Heart right ventricle (tissue), 16 donors: ENCODE results near the gene KRTAP21-2. TPM values are rescaled to one million over a fixed set of nuclear protein-coding genes. Genes with fewer than 3 reads are reported as not detected.

Source experiments
- ATAC-seq, 8 donors: fragments of 200-7000 bp; cut with Tn5 transposase; one replicate each; pipeline ENCODE4 v1.9.1; 2020; ENCODE audit warnings: mild to moderate bottlenecking in 8 of 8, moderate library complexity in 8 of 8, moderate number of reproducible peaks in 1 of 8
- DNase-seq, 2 donors: peaks; one replicate each; pipeline ENCODE4 v3.0.0-alpha.2; 2020
- H3K27ac ChIP-seq, 10 donors: fragments of 200-600 bp; sonication (generic) in 2 of 10; one replicate each; pipeline versions ENCODE4 v1.5.0 to v1.8.0; 2020 to 2022; ENCODE audit warnings: mild to moderate bottlenecking in 3 of 10
- H3K27me3 ChIP-seq, 7 donors: fragments of 200-600 bp; one replicate each; pipeline ENCODE4 v1.8.0; 2021 to 2022; ENCODE audit warnings: mild to moderate bottlenecking in 2 of 7
- H3K36me3 ChIP-seq, 9 donors: fragments of 200-600 bp; sonication (generic) in 1 of 9; one replicate each; pipeline versions ENCODE4 v1.5.0 to v1.8.0; 2020 to 2022; ENCODE audit warnings: mild to moderate bottlenecking in 2 of 9
- H3K4me1 ChIP-seq, 9 donors: fragments of 200-600 bp; sonication (generic) in 1 of 9; one replicate each; pipeline versions ENCODE4 v1.5.0 to v1.8.0; 2020 to 2022; ENCODE audit warnings: mild to moderate bottlenecking in 4 of 9
- H3K4me3 ChIP-seq, 10 donors: fragments of 200-600 bp; sonication (generic) in 2 of 10; one replicate each; pipeline versions ENCODE4 v1.5.0 to v1.8.0; 2020 to 2022; ENCODE audit warnings: mild to moderate bottlenecking in 7 of 10, moderate library complexity in 2 of 10
- H3K9me3 ChIP-seq, 11 donors: fragments of 200-600 bp in 10 of 11; sonication (generic) in 2 of 11; one replicate each; pipeline versions ENCODE4 v1.5.0 to v1.8.0; 2013 to 2022; ENCODE audit warnings: mild to moderate bottlenecking in 2 of 11, control low read depth in 1 of 11, moderate library complexity in 1 of 11
- CTCF ChIP-seq, 9 donors: fragments of 200-600 bp; sonication (generic) in 2 of 9; IDR thresholded peaks; one replicate each; pipeline versions ENCODE4 v1.5.0 to v1.8.0; 2021 to 2022; ENCODE audit warnings: antibody characterized with exemption in 9 of 9, mild to moderate bottlenecking in 5 of 9, moderate library complexity in 1 of 9
- intact Hi-C, 10 donors: fragments of 100-400 bp; cut with DNase I; formaldehyde crosslinking; loops; one replicate each; pipeline versions ENCODE4 v1.11.1 to v1.14.2; 2022
- polyA plus RNA-seq, 2 donors: library from polyadenylated mRNA; stranded (reverse); fragments of 200-250 nt; gene quantifications; one replicate each; pipeline ENCODE4 v1.2.3, GENCODE V29; 2013
- total RNA-seq, 10 donors: library from RNA; stranded (reverse); fragmentation: NEBNext Ultra II Directional in 3 of 10; extraction: Animal tissue kit (Norgen Biotek cat#: 25700) in 3 of 10; gene quantifications; one replicate each; pipeline versions ENCODE4 v1.2.1 to v1.2.4, GENCODE V29; 2021 to 2023
- donor health status: Arrhythmogenic right ventricular cardiomyopathy.
- donor health status: ischemic (EF 13 %, LVEDD 7.1; RV severe dilation, severe dysfunction).
- donor health status: healthy with polysubstance abuse.
- donor health status: DM: no; HTN: yes; CAD: no.
- donor health status: DM: no; HTN: no; CAD: no.
- donor health status: ischemic (EF 25% LVEDD 6.9; RV normal size, moderate dysfunction).
- donor health status: ischemic (EF 25% LVEDD 5.7; RV mildly dilated, moderate dysfunction).
- donor health status: healthy.
- donor health status: DM: yes; HTN: yes; CAD: no.
- donor health status: Ischemic cardiomyopathy.
- donor health status: ischemic (EF 35%, LVEDD 5.7; RV mildly dilated, moderate dysfunction).
- donor health status: nonischemic (EF 11% LVEDD 7.7; RV severe dilation, severe dysfunction).
- donor health status: DM: yes; HTN: yes; CAD: no.
- donor health status: PGD.
- donor health status: ischemic (EF 29% LVEDD 5.4; RV normal size, mild dysfunction).
- donor health status: nonischemic (EF 23%, LVEDD 6.1; RV moderate dilation, normal function).

Gene KRTAP21-2
- total and polyA plus RNA-seq, 12 donors: not detected

GRCh38 chr21:30707409-30707808 lies 39.6 kb downstream of the KRTAP21-2 start:
- intact Hi-C loops: no loop called here
- DNase-seq (no peak), ATAC-seq (no peak)
- no peaks in the 10 kb centered on the region for H3K4me1 ChIP-seq
- no peak overlapping the region for H3K27ac ChIP-seq
- no peak for TF ChIP-seq CTCF (IDR thresholded peaks at IDR 0.05)
- H3K4me3 ChIP-seq: no peak overlapping the region
- no peaks in the 10 kb centered on the region for H3K36me3 ChIP-seq
- no peaks in the 10 kb centered on the region for H3K27me3 ChIP-seq
- peaks cover 0 to 14% (median 5%) of the 10 kb centered on the region in 11 donors for H3K9me3 ChIP-seq

Other genes starting within 250 kb of the KRTAP21-2 start
- gene KRTAP19-5, start 245.1 kb downstream of the KRTAP21-2 start, total RNA-seq: not detected
- not detected for gene KRTAP19-5, start 245.1 kb downstream of the KRTAP21-2 start, polyA plus RNA-seq
- gene KRTAP19-6, start 205.4 kb downstream of the KRTAP21-2 start, total RNA-seq: not detected
- not detected for gene KRTAP19-6, start 205.4 kb downstream of the KRTAP21-2 start, polyA plus RNA-seq
- gene KRTAP19-7, start 185.9 kb downstream of the KRTAP21-2 start, total RNA-seq: not detected
- not detected for gene KRTAP19-7, start 185.9 kb downstream of the KRTAP21-2 start, polyA plus RNA-seq
- not detected for gene KRTAP22-2, start 156.9 kb downstream of the KRTAP21-2 start, total RNA-seq
- not detected for gene KRTAP22-2, start 156.9 kb downstream of the KRTAP21-2 start, polyA plus RNA-seq
- gene KRTAP6-3, start 154.8 kb downstream of the KRTAP21-2 start, total RNA-seq: not detected
- gene KRTAP6-3, start 154.8 kb downstream of the KRTAP21-2 start, polyA plus RNA-seq: not detected
- not detected for gene KRTAP6-2, start 148.4 kb downstream of the KRTAP21-2 start, total RNA-seq
- gene KRTAP6-2, start 148.4 kb downstream of the KRTAP21-2 start, polyA plus RNA-seq: not detected
- gene KRTAP22-1, start 146.2 kb downstream of the KRTAP21-2 start, total RNA-seq: not detected
- gene KRTAP22-1, start 146.2 kb downstream of the KRTAP21-2 start, polyA plus RNA-seq: not detected
- gene KRTAP6-1, start 133.3 kb downstream of the KRTAP21-2 start, total RNA-seq: not detected
- not detected for gene KRTAP6-1, start 133.3 kb downstream of the KRTAP21-2 start, polyA plus RNA-seq
- not detected for gene KRTAP20-1, start 130.8 kb downstream of the KRTAP21-2 start, total RNA-seq
- not detected for gene KRTAP20-1, start 130.8 kb downstream of the KRTAP21-2 start, polyA plus RNA-seq
- not detected for gene KRTAP20-4, start 126.6 kb downstream of the KRTAP21-2 start, total RNA-seq
- gene KRTAP20-4, start 126.6 kb downstream of the KRTAP21-2 start, polyA plus RNA-seq: not detected
- gene KRTAP20-2, start 112.1 kb downstream of the KRTAP21-2 start, total RNA-seq: not detected
- gene KRTAP20-2, start 112.1 kb downstream of the KRTAP21-2 start, polyA plus RNA-seq: not detected
- gene KRTAP20-3, start 104.4 kb downstream of the KRTAP21-2 start, total RNA-seq: not detected
- not detected for gene KRTAP20-3, start 104.4 kb downstream of the KRTAP21-2 start, polyA plus RNA-seq
- not detected for gene KRTAP21-3, start 28.5 kb downstream of the KRTAP21-2 start, total RNA-seq
- gene KRTAP21-3, start 28.5 kb downstream of the KRTAP21-2 start, polyA plus RNA-seq: not detected
- not detected for gene KRTAP21-1, start 8.2 kb upstream of the KRTAP21-2 start, total RNA-seq
- not detected for gene KRTAP21-1, start 8.2 kb upstream of the KRTAP21-2 start, polyA plus RNA-seq
- not detected for gene KRTAP8-1, start 66.0 kb upstream of the KRTAP21-2 start, total RNA-seq
- gene KRTAP8-1, start 66.0 kb upstream of the KRTAP21-2 start, polyA plus RNA-seq: not detected
- gene KRTAP7-1, start 82.5 kb upstream of the KRTAP21-2 start, total RNA-seq: not detected
- not detected for gene KRTAP7-1, start 82.5 kb upstream of the KRTAP21-2 start, polyA plus RNA-seq
- not detected for gene KRTAP11-1, start 134.3 kb upstream of the KRTAP21-2 start, total RNA-seq
- gene KRTAP11-1, start 134.3 kb upstream of the KRTAP21-2 start, polyA plus RNA-seq: not detected